Measurements from ENCODE around the gene RAPGEF4.

Gene RAPGEF4

GRCh38 chr2:172861656-172862476 is 126.2 kb downstream of the RAPGEF4 start:
- CTCF ChIA-PET: interaction anchor here (0.7 to 2.3 kb wide), 4 partner anchors 48 to 166 kb away, joined by 3 to 13 read pairs (median 5); no protein-coding TSS in a partner anchor
- no peak overlapping the region for H3K4me3 ChIP-seq (ENCODE audit: low read depth, low read length)
- H3K36me3 ChIP-seq (ENCODE audit: control insufficient read depth in 2 of 2, insufficient read depth in 1 of 2, low read length in 2 of 2): no peaks in the 10 kb centered on the region
- TF ChIP-seq ZNF777 (tag by site-specific recombination; IDR thresholded peaks at IDR 0.05; ENCODE audit: borderline replicate concordance): no peak
- no peak for TF ChIP-seq ZSCAN23 (tag by site-specific recombination; IDR thresholded peaks at IDR 0.05)
- TF ChIP-seq ZNF184 (tag by site-specific recombination; IDR thresholded peaks at IDR 0.05): no peak
- no peak for TF ChIP-seq ZNF664 (tag by site-specific recombination; IDR thresholded peaks at IDR 0.05)
- TF ChIP-seq MZF1 (tag by site-specific recombination; IDR thresholded peaks at IDR 0.05; ENCODE audit: borderline replicate concordance): no peak
- no peak for TF ChIP-seq ZNF354C (tag by site-specific recombination; IDR thresholded peaks at IDR 0.05; ENCODE audit: borderline replicate concordance, low read depth)
- TF ChIP-seq SP2 (tag by site-specific recombination; IDR thresholded peaks at IDR 0.05): no peak
- TF ChIP-seq ZFP3 (tag by site-specific recombination; IDR thresholded peaks at IDR 0.05; ENCODE audit: low read depth): no peak
- TF ChIP-seq ZNF175 (tag by site-specific recombination; IDR thresholded peaks at IDR 0.05): no peak
- TF ChIP-seq, protein P1, sequence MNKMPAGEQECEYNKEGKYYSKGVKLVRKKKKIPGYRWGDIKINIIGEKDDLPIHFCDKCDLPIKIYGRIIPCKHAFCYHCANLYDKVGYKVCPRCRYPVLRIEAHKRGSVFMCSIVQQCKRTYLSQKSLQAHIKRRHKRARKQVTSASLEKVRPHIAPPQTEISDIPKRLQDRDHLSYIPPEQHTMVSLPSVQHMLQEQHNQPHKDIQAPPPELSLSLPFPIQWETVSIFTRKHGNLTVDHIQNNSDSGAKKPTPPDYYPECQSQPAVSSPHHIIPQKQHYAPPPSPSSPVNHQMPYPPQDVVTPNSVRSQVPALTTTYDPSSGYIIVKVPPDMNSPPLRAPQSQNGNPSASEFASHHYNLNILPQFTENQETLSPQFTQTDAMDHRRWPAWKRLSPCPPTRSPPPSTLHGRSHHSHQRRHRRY (tag by site-specific recombination; IDR thresholded peaks at IDR 0.05): no peak
- TF ChIP-seq, protein P2, sequence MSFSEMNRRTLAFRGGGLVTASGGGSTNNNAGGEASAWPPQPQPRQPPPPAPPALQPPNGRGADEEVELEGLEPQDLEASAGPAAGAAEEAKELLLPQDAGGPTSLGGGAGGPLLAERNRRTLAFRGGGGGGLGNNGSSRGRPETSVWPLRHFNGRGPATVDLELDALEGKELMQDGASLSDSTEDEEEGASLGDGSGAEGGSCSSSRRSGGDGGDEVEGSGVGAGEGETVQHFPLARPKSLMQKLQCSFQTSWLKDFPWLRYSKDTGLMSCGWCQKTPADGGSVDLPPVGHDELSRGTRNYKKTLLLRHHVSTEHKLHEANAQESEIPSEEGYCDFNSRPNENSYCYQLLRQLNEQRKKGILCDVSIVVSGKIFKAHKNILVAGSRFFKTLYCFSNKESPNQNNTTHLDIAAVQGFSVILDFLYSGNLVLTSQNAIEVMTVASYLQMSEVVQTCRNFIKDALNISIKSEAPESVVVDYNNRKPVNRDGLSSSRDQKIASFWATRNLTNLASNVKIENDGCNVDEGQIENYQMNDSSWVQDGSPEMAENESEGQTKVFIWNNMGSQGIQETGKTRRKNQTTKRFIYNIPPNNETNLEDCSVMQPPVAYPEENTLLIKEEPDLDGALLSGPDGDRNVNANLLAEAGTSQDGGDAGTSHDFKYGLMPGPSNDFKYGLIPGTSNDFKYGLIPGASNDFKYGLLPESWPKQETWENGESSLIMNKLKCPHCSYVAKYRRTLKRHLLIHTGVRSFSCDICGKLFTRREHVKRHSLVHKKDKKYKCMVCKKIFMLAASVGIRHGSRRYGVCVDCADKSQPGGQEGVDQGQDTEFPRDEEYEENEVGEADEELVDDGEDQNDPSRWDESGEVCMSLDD (tag by site-specific recombination; IDR thresholded peaks at IDR 0.05): no peak
- POLR2A ChIA-PET: no interaction called here
- no peaks in the 10 kb centered on the region for H3K9me3 ChIP-seq (ENCODE audit: control insufficient read depth, insufficient read depth, low read depth, low read length)
- H3K4me1 ChIP-seq (ENCODE audit: control insufficient read depth, insufficient read depth, low read length): peaks cover 17% of the 10 kb centered on the region
- no peak overlapping the region for H3K27ac ChIP-seq (ENCODE audit: extremely low read depth, low read depth, low read length)

DNA sequence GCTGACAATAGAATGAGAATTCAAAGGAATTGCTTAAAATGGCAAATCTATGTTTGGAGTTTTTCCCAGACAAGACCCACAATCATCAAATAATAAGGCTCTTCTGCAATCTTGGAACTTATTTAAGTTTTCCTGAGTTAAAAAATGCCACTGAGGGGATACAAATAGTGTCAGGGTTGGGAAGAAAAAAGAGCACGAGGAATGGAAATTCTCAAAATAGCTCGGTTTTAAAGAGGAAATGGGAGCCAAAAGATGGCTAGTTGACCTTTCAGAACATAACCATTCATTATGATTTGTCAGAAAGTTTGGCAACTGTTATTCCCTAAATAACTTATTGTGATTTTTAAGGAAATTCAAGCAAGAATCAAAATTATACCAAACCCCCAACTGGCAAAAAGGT is 127.7 kb downstream of the RAPGEF4 start:
- ChIA-PET CTCF (interaction anchor here (0.6 to 2.3 kb wide), 10 partner anchors 24 to 565 kb away, joined by 3 to 13 read pairs (median 3); no protein-coding TSS in a partner anchor), POLR2A (no interaction called here)
- Histone ChIP-seq H3K4me1 (ENCODE audit: control insufficient read depth, insufficient read depth, low read length) (peaks cover 14% of the 10 kb centered on the region), H3K36me3 (ENCODE audit: control insufficient read depth in 2 of 2, insufficient read depth in 1 of 2, low read length in 2 of 2) (no peaks in the 10 kb centered on the region), H3K27ac (ENCODE audit: extremely low read depth, low read depth, low read length) (no peak overlapping the region), H3K9me3 (ENCODE audit: control insufficient read depth, insufficient read depth, low read depth, low read length) (no peaks in the 10 kb centered on the region), H3K4me3 (ENCODE audit: low read depth, low read length) (no peak overlapping the region)
- TF ChIP-seq ZNF335 (tag by site-specific recombination; conservative IDR thresholded peaks at IDR 0.05): no peak
- TF ChIP-seq ZNF341 (tag by site-specific recombination; IDR thresholded peaks at IDR 0.05; ENCODE audit: low read depth): no peak
- TF ChIP-seq YY1 (tag by site-specific recombination; IDR thresholded peaks at IDR 0.05): no peak
- TF ChIP-seq KLF9 (tag by site-specific recombination; IDR thresholded peaks at IDR 0.05; ENCODE audit: low read depth): no peak
- TF ChIP-seq MYNN (tag by site-specific recombination; IDR thresholded peaks at IDR 0.05; ENCODE audit: borderline replicate concordance): no peak

DNA sequence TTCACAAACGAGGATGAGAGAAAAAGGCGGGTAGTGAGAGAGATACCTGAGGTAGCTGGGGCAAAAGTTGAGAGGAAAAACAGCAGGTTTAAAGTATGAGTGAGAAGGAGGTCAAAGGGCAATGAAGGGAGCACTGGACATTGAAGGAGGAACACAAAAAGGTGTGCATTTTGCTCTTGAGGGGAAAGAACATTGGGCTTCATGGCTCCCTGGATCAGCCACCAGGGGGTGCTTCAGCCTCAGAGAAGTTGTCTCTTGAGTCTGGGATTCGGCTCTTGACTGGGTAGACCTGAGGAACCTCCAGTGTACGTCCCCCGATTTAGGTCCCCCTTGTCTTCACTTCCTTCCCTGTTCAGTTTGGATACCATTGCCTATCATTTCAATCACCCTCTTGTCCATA is 128.5 kb downstream of the RAPGEF4 start:
- H3K36me3 ChIP-seq (ENCODE audit: control insufficient read depth in 2 of 2, insufficient read depth in 1 of 2, low read length in 2 of 2): no peaks in the 10 kb centered on the region
- no peak overlapping the region for H3K27ac ChIP-seq (ENCODE audit: extremely low read depth, low read depth, low read length)
- ChIA-PET POLR2A (no interaction called here), CTCF (interaction anchor here (0.7 to 3.4 kb wide), 4 partner anchors 64 to 300 kb away, joined by 3 to 26 read pairs (median 7); no protein-coding TSS in a partner anchor)
- H3K4me1 ChIP-seq (ENCODE audit: control insufficient read depth, insufficient read depth, low read length): peaks cover 9% of the 10 kb centered on the region
- H3K9me3 ChIP-seq (ENCODE audit: control insufficient read depth, insufficient read depth, low read depth, low read length): no peaks in the 10 kb centered on the region
- H3K4me3 ChIP-seq (ENCODE audit: low read depth, low read length): no peak overlapping the region
- TF ChIP-seq ZNF747 (tag by site-specific recombination; IDR thresholded peaks at IDR 0.05) (no peak), ZNF777 (tag by site-specific recombination; IDR thresholded peaks at IDR 0.05; ENCODE audit: borderline replicate concordance) (no peak), HIC1 (tag by site-specific recombination; IDR thresholded peaks at IDR 0.05) (no peak), ZNF133 (tag by site-specific recombination; IDR thresholded peaks at IDR 0.05) (no peak), SP7 (tag by site-specific recombination; IDR thresholded peaks at IDR 0.05) (no peak), BCL11B (tag by site-specific recombination; IDR thresholded peaks at IDR 0.05; ENCODE audit: low read depth) (no peak), ZNF548 (tag by site-specific recombination; IDR thresholded peaks at IDR 0.05) (no peak), ZBTB17 (tag by site-specific recombination; IDR thresholded peaks at IDR 0.05) (peak; percentile 79)
- TF ChIP-seq, protein P3, sequence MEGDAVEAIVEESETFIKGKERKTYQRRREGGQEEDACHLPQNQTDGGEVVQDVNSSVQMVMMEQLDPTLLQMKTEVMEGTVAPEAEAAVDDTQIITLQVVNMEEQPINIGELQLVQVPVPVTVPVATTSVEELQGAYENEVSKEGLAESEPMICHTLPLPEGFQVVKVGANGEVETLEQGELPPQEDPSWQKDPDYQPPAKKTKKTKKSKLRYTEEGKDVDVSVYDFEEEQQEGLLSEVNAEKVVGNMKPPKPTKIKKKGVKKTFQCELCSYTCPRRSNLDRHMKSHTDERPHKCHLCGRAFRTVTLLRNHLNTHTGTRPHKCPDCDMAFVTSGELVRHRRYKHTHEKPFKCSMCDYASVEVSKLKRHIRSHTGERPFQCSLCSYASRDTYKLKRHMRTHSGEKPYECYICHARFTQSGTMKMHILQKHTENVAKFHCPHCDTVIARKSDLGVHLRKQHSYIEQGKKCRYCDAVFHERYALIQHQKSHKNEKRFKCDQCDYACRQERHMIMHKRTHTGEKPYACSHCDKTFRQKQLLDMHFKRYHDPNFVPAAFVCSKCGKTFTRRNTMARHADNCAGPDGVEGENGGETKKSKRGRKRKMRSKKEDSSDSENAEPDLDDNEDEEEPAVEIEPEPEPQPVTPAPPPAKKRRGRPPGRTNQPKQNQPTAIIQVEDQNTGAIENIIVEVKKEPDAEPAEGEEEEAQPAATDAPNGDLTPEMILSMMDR (tag by site-specific recombination; IDR thresholded peaks at IDR 0.05): peak; percentile 72
